GM23338 (cell line): ENCODE results near the gene SLN. TPM values are rescaled to one million over a fixed set of nuclear protein-coding genes. Genes with fewer than 3 reads are reported as not detected.

Source experiments
- ATAC-seq: fragments of 200-7000 bp; cut with Tn5 transposase; 3 replicates; pipeline ENCODE4 v1.9.1; 2020
- DNase-seq: peaks from one replicate; pipeline ENCODE4 v3.0.0-alpha.2; 2015; ENCODE audit warnings: low spot score
- H2AFZ ChIP-seq: fragments of 200-600 bp; sonication (generic); 2 replicates; pipeline ENCODE4 v1.8.0; 2016; ENCODE audit warnings: antibody characterized with exemption, mild to moderate bottlenecking, moderate library complexity
- H3F3A ChIP-seq: fragments of 200-600 bp; sonication (generic); replicated peaks from 2 replicates; pipeline ENCODE4 v1.8.0; 2017; ENCODE audit warnings: antibody characterized with exemption, mixed run types, low read depth
- H3K27ac ChIP-seq: fragments of 200-600 bp; sonication (generic); 2 replicates; pipeline ENCODE4 v1.6.1; 2016; ENCODE audit warnings: low read depth
- H3K27me3 ChIP-seq: fragments of 200-600 bp; sonication (generic); 2 replicates; pipeline ENCODE4 v1.8.0; 2016; ENCODE audit warnings: mild to moderate bottlenecking, mixed run types, moderate library complexity; ENCODE audit not compliant: insufficient read depth
- H3K36me3 ChIP-seq: fragments of 200-600 bp; sonication (generic); 2 replicates; pipeline ENCODE4 v1.8.0; 2016; ENCODE audit warnings: mild to moderate bottlenecking; ENCODE audit not compliant: insufficient read depth
- H3K4me1 ChIP-seq: fragments of 200-600 bp; sonication (generic); 2 replicates; pipeline ENCODE4 v1.8.0; 2016; ENCODE audit warnings: mild to moderate bottlenecking, moderate library complexity; ENCODE audit not compliant: insufficient read depth
- H3K4me2 ChIP-seq: fragments of 200-600 bp; sonication (generic); 2 replicates; pipeline ENCODE4 v1.7.1; 2017; ENCODE audit warnings: mixed run types
- H3K4me3 ChIP-seq: fragments of 200-600 bp; sonication (generic); 2 replicates; pipeline ENCODE4 v1.6.1; 2016; ENCODE audit warnings: mixed run types
- H3K79me2 ChIP-seq: fragments of 200-600 bp; sonication (generic); replicated peaks from 2 replicates; pipeline ENCODE4 v1.8.0; 2017; ENCODE audit warnings: mild to moderate bottlenecking; ENCODE audit not compliant: insufficient read depth
- H3K9me2 ChIP-seq: fragments of 200-600 bp; sonication (generic); 2 replicates; pipeline ENCODE4 v1.8.0; 2017; ENCODE audit not compliant: insufficient read depth
- H4K20me1 ChIP-seq: fragments of 200-600 bp; sonication (generic); replicated peaks from 2 replicates; pipeline ENCODE4 v1.8.0; 2017; ENCODE audit warnings: mild to moderate bottlenecking; ENCODE audit not compliant: insufficient read depth
- H3K27ac Mint-ChIP-seq: 2 replicates; pipeline ENCODE4 v1.8.0; 2020; ENCODE audit warnings: inconsistent platforms, mild to moderate bottlenecking, moderate library complexity, mixed read lengths
- H3K27me3 Mint-ChIP-seq: 3 replicates; pipeline ENCODE4 v1.8.0; 2022; ENCODE audit warnings: low read depth, mild to moderate bottlenecking, moderate library complexity, mixed read lengths, inconsistent platforms; ENCODE audit not compliant: insufficient read depth, poor library complexity
- H3K36me3 Mint-ChIP-seq: 3 replicates; pipeline ENCODE4 v1.8.0; 2021; ENCODE audit warnings: low read depth, mild to moderate bottlenecking, inconsistent platforms, moderate library complexity, mixed read lengths
- H3K4me1 Mint-ChIP-seq: 3 replicates; pipeline ENCODE4 v1.8.0; 2020; ENCODE audit warnings: mild to moderate bottlenecking, inconsistent platforms, mixed read lengths
- H3K4me3 Mint-ChIP-seq: 3 replicates; pipeline ENCODE4 v1.8.0; 2021; ENCODE audit warnings: moderate library complexity, mild to moderate bottlenecking, inconsistent platforms, mixed read lengths
- H3K9me3 Mint-ChIP-seq: 3 replicates; pipeline ENCODE4 v1.8.0; 2020; ENCODE audit warnings: moderate library complexity, mild to moderate bottlenecking, inconsistent platforms, mixed read lengths
- CREB1 ChIP-seq: fragments of 250-450 bp; sonication (Bioruptor Pico); IDR thresholded peaks from 2 replicates; pipeline ENCODE4 v1.5.0; 2020; ENCODE audit warnings: low read depth, mild to moderate bottlenecking, moderate library complexity
- ETS1 ChIP-seq: IDR thresholded peaks from 2 replicates; pipeline ENCODE4 v1.6.1; 2016; ENCODE audit warnings: antibody characterized with exemption
- EZH2 ChIP-seq: fragments of 200-600 bp; sonication (generic); IDR thresholded peaks from one replicate; pipeline ENCODE4 v1.8.0; 2017; ENCODE audit warnings: antibody characterized with exemption, mild to moderate bottlenecking, low read depth; ENCODE audit not compliant: unreplicated experiment
- EZH2phosphoT487 ChIP-seq: fragments of 200-600 bp; sonication (generic); IDR thresholded peaks from one replicate; pipeline ENCODE4 v1.8.1; 2018; ENCODE audit warnings: antibody characterized with exemption; ENCODE audit not compliant: unreplicated experiment
- JUNB ChIP-seq: IDR thresholded peaks from one replicate; pipeline ENCODE4 v1.6.1; 2016; ENCODE audit warnings: antibody characterized with exemption; ENCODE audit not compliant: unreplicated experiment
- NANOG ChIP-seq: IDR thresholded peaks from 2 replicates; pipeline ENCODE4 v1.6.1; 2016; ENCODE audit warnings: antibody characterized with exemption, borderline replicate concordance
- POLR2AphosphoS5 ChIP-seq: IDR thresholded peaks from 2 replicates; pipeline ENCODE4 v1.6.1; 2016; ENCODE audit warnings: antibody characterized with exemption, low read depth
- REST ChIP-seq: IDR thresholded peaks from one replicate; pipeline ENCODE4 v1.6.1; 2018; ENCODE audit warnings: antibody characterized with exemption; ENCODE audit not compliant: unreplicated experiment
- STAT1 ChIP-seq: IDR thresholded peaks from one replicate; pipeline ENCODE4 v1.6.1; 2016; ENCODE audit warnings: antibody characterized with exemption; ENCODE audit not compliant: unreplicated experiment
- ZNF114 ChIP-seq: fragments of 250-450 bp; sonication (Bioruptor Pico); IDR thresholded peaks from 2 replicates; pipeline ENCODE4 v1.5.0; 2020; ENCODE audit warnings: mild to moderate bottlenecking, moderate library complexity
- ZNF331 ChIP-seq: fragments of 250-450 bp; sonication (Bioruptor Pico); IDR thresholded peaks from 2 replicates; pipeline ENCODE4 v1.5.0; 2020; ENCODE audit warnings: low read depth, mild to moderate bottlenecking, moderate library complexity
- ZNF462 ChIP-seq: fragments of 250-450 bp; sonication (Bioruptor Pico); IDR thresholded peaks from 2 replicates; pipeline ENCODE4 v1.5.0; 2020; ENCODE audit warnings: mild to moderate bottlenecking, moderate library complexity
- polyA plus RNA-seq: library from polyadenylated mRNA; unstranded; fragments of >200 nt; fragmentation: Nextera tagmentation; extraction: Ambion mirVana; gene quantifications from 2 replicates; pipeline ENCODE4 v1.2.1, GENCODE V29; 2016
- total RNA-seq: library from RNA; depleted of rRNA; stranded (reverse); fragments of >200 nt; shearing (Covaris generic); gene quantifications from 2 replicates; pipeline ENCODE4 v1.2.3, GENCODE V29; 2014
- TF ChIP-seq, protein P1 (sequence below), 2 experiments: fragments of 200-600 bp in 1 of 2; sonication (generic) in 1 of 2; conservative IDR thresholded peaks; 2 replicates each; pipeline versions ENCODE4 v1.5.1 to v1.6.1; 2016 to 2017; ENCODE audit warnings: antibody characterized with exemption in 2 of 2, low read depth in 2 of 2, mild to moderate bottlenecking in 2 of 2, moderate library complexity in 1 of 2

Gene SLN
- total and polyA plus RNA-seq, 2 experiments from 2014 or later: not detected

- no peaks in the 10 kb centered on the region for H4K20me1 ChIP-seq
- no peaks in the 10 kb centered on the region for H3K36me3 Mint-ChIP-seq
Measured at GRCh38 chr11:107675902-107676301, 36.0 kb downstream of the SLN start.

More at GRCh38 chr11:107675902-107676301, 36.0 kb downstream of the SLN start:
- no peak overlapping the region for H3K4me3 ChIP-seq
- H3K4me3 Mint-ChIP-seq: no peak overlapping the region
- no peaks in the 10 kb centered on the region for H3F3A ChIP-seq
- H3K9me2 ChIP-seq: no peaks in the 10 kb centered on the region
- no peaks in the 10 kb centered on the region for H3K27me3 ChIP-seq
- H3K27ac Mint-ChIP-seq: no peak overlapping the region
- no peaks in the 10 kb centered on the region for H3K79me2 ChIP-seq
- no peaks in the 10 kb centered on the region; the same call in 2 of the 3 replicates for H3K4me1 Mint-ChIP-seq
- no peak overlapping the region for H3K27ac ChIP-seq
- H2AFZ ChIP-seq: no peak overlapping the region; the same call in 1 of the 2 replicates
- no peaks in the 10 kb centered on the region for H3K9me3 Mint-ChIP-seq
- no peak for ATAC-seq
- no peaks in the 10 kb centered on the region for H3K27me3 Mint-ChIP-seq
- DNase-seq: no peak
- TF ChIP-seq NANOG: no peak
- no peak for TF ChIP-seq ETS1
- TF ChIP-seq EZH2phosphoT487: no peak
- TF ChIP-seq POLR2AphosphoS5: no peak
- TF ChIP-seq JUNB: no peak
- TF ChIP-seq STAT1: no peak
- TF ChIP-seq, protein P1, sequence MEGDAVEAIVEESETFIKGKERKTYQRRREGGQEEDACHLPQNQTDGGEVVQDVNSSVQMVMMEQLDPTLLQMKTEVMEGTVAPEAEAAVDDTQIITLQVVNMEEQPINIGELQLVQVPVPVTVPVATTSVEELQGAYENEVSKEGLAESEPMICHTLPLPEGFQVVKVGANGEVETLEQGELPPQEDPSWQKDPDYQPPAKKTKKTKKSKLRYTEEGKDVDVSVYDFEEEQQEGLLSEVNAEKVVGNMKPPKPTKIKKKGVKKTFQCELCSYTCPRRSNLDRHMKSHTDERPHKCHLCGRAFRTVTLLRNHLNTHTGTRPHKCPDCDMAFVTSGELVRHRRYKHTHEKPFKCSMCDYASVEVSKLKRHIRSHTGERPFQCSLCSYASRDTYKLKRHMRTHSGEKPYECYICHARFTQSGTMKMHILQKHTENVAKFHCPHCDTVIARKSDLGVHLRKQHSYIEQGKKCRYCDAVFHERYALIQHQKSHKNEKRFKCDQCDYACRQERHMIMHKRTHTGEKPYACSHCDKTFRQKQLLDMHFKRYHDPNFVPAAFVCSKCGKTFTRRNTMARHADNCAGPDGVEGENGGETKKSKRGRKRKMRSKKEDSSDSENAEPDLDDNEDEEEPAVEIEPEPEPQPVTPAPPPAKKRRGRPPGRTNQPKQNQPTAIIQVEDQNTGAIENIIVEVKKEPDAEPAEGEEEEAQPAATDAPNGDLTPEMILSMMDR (conservative IDR thresholded peaks at IDR 0.05; ENCODE audit: low read depth in 2 of 2): no peak
- no peak for TF ChIP-seq ZNF331 (CRISPR knock-in tag)
- no peak for TF ChIP-seq EZH2
- TF ChIP-seq ZNF462 (CRISPR knock-in tag): no peak
- no peak for TF ChIP-seq REST
- TF ChIP-seq ZNF114 (CRISPR knock-in tag): no peak
- no peak for TF ChIP-seq CREB1
- no peak overlapping the region for H3K4me2 ChIP-seq
- H3K36me3 ChIP-seq: no peaks in the 10 kb centered on the region; the same call in 1 of the 2 replicates
- H3K4me1 ChIP-seq: no peaks in the 10 kb centered on the region
